Mucosa of descending colon (tissue), 3 donors: ENCODE data around the gene CYB5B. TPM values are rescaled to one million over a fixed set of nuclear protein-coding genes. Genes with fewer than 3 reads are reported as not detected.

Experiments used
- ATAC-seq: fragments of 200-7000 bp; cut with Tn5 transposase; one replicate; pipeline ENCODE4 v1.9.1; 2020; ENCODE audit warnings: mild to moderate bottlenecking, moderate library complexity
- DNase-seq, 3 donors: peaks; one replicate each; pipeline ENCODE4 v3.0.0-alpha.2; 2020
- H3K36me3 ChIP-seq: fragments of 200-600 bp; one replicate; pipeline ENCODE4 v1.8.0; 2021; ENCODE audit warnings: low read depth, mild to moderate bottlenecking
- H3K4me1 ChIP-seq: fragments of 200-600 bp; one replicate; pipeline ENCODE4 v1.8.0; 2021; ENCODE audit warnings: low read depth, mild to moderate bottlenecking
- H3K4me3 ChIP-seq: fragments of 200-600 bp; one replicate; pipeline ENCODE4 v1.8.0; 2021; ENCODE audit warnings: mild to moderate bottlenecking
- H3K9me3 ChIP-seq: fragments of 200-600 bp; one replicate; pipeline ENCODE4 v1.8.0; 2021; ENCODE audit warnings: mild to moderate bottlenecking
- CTCF ChIP-seq: fragments of 200-600 bp; IDR thresholded peaks from one replicate; pipeline ENCODE4 v1.8.0; 2022; ENCODE audit warnings: antibody characterized with exemption, mild to moderate bottlenecking
- intact Hi-C, 2 donors: fragments of 100-400 bp; cut with DNase I in 1 of 2; cut with micrococcal nuclease in 1 of 2; formaldehyde crosslinking; loops; one replicate each; pipeline versions ENCODE4 v1.11.0 to v1.11.1; 2022; cut with DNase I, micrococcal nuclease
- total RNA-seq, 3 donors: library from RNA; stranded (reverse); fragmentation: NEBNext Ultra II Directional in 2 of 3; extraction: Animal tissue kit (Norgen Biotek cat#: 25700) in 2 of 3; gene quantifications; one replicate each; pipeline versions ENCODE4 v1.2.1 to v1.2.4, GENCODE V29; 2021 to 2023
- donor health status: DM: no; HTN: no; CAD: no; lungs with moderate emphysema.
- donor health status: DM: no; HTN: no; CAD: no.
- donor health status: DM: no; HTN: yes; CAD: no.

The CYB5B gene
- total RNA-seq, 3 donors from 2014 or later, result 121 to 187 (median 159) TPM

GRCh38 chr16:69483611-69484010, 59.2 kb downstream of the CYB5B start:
- no peaks in the 10 kb centered on the region for H3K4me1 ChIP-seq
- no peak overlapping the region for H3K4me3 ChIP-seq
- no peaks in the 10 kb centered on the region for H3K36me3 ChIP-seq
- no peaks in the 10 kb centered on the region for H3K9me3 ChIP-seq
- ATAC-seq (no peak), DNase-seq (no peak)
- intact Hi-C loops, result no loop called here
- TF ChIP-seq CTCF, result no peak

- Histone ChIP-seq H3K36me3 (no peaks in the 10 kb centered on the region), H3K9me3 (no peaks in the 10 kb centered on the region), H3K4me1 (no peaks in the 10 kb centered on the region), H3K4me3 (no peak overlapping the region)
- ATAC-seq (no peak), DNase-seq (no peak)
- no peak for TF ChIP-seq CTCF
- intact Hi-C loops, result no loop called here
Measured at GRCh38 chr16:69485361-69485760, 60.9 kb downstream of the CYB5B start.

- intact Hi-C loops, result no loop called here
- no peak for DNase-seq
- ATAC-seq, result no peak
Measured at GRCh38 chr16:69485816-69486215, 61.4 kb downstream of the CYB5B start.

GRCh38 chr16:69486272-69486671, 61.9 kb downstream of the CYB5B start:
- no peak for ATAC-seq
- no peaks in the 10 kb centered on the region for H3K9me3 ChIP-seq
- no peak overlapping the region for H3K4me3 ChIP-seq
- no peak for DNase-seq
- TF ChIP-seq CTCF, result no peak
- H3K4me1 ChIP-seq, result no peaks in the 10 kb centered on the region
- no peaks in the 10 kb centered on the region for H3K36me3 ChIP-seq
- intact Hi-C loops, result no loop called here

More at GRCh38 chr16:69485816-69486215, 61.4 kb downstream of the CYB5B start:
- H3K9me3 ChIP-seq, result no peaks in the 10 kb centered on the region
- H3K4me3 ChIP-seq, result no peak overlapping the region
- no peaks in the 10 kb centered on the region for H3K4me1 ChIP-seq
- no peaks in the 10 kb centered on the region for H3K36me3 ChIP-seq
- TF ChIP-seq CTCF, result no peak

- Histone ChIP-seq H3K4me3 (no peak overlapping the region), H3K4me1 (no peaks in the 10 kb centered on the region), H3K9me3 (no peaks in the 10 kb centered on the region), H3K36me3 (no peaks in the 10 kb centered on the region)
- no peak for TF ChIP-seq CTCF
- ATAC-seq (no peak), DNase-seq (no peak)
- intact Hi-C loops, result no loop called here
Measured at GRCh38 chr16:69486724-69487123, 62.3 kb downstream of the CYB5B start.

- no peak for ATAC-seq
- Histone ChIP-seq H3K9me3 (no peaks in the 10 kb centered on the region), H3K36me3 (no peaks in the 10 kb centered on the region), H3K4me1 (no peaks in the 10 kb centered on the region), H3K4me3 (no peak overlapping the region)
- intact Hi-C loops, result no loop called here
- no peak for DNase-seq
- no peak for TF ChIP-seq CTCF
Measured at GRCh38 chr16:69490707-69491324, 66.4 kb downstream of the CYB5B start.
